ENCODE data around the gene NFIC.
"Not testable (repeated sequence)": the region's sequence is repeated elsewhere in the genome, so short reads cannot be mapped to it uniquely, and the experiment has no call there.

NFIC gene

GRCh38 chr19:3365836-3366752, at the start of gene NFIC:
Gene NFIC (plus strand): TSS chr19:3366583. CDS start chr19:3366637, 54 bp downstream.
- no peak for DNase-seq

- DNase-seq: no peak
These were observed 49.6 kb upstream of the NFIC start for GRCh38 chr19:3316659-3317207.

GRCh38 chr19:3319643-3320353, 46.6 kb upstream of the NFIC start:
- no peak for DNase-seq

- no peak for DNase-seq
These were observed 46.1 kb upstream of the NFIC start for GRCh38 chr19:3320354-3320670.

GRCh38 chr19:3320853-3321252, 45.5 kb upstream of the NFIC start:
- DNase-seq: no peak

GRCh38 chr19:3321696-3322095, 44.7 kb upstream of the NFIC start:
- no peak for DNase-seq

GRCh38 chr19:3322199-3322978, 44.0 kb upstream of the NFIC start:
- no peak for DNase-seq

GRCh38 chr19:3323026-3323425, 43.4 kb upstream of the NFIC start:
- no peak for DNase-seq

- no peak for DNase-seq
These were observed 42.7 kb upstream of the NFIC start for GRCh38 chr19:3323658-3324057.

GRCh38 chr19:3324405-3324856, 42.0 kb upstream of the NFIC start:
- DNase-seq: peak in 1 of 2 experiments; percentile 10

- no peak for DNase-seq
These were observed 40.9 kb upstream of the NFIC start for GRCh38 chr19:3325451-3325850.

- DNase-seq: no peak
These were observed 37.6 kb upstream of the NFIC start for GRCh38 chr19:3328743-3329142.

- DNase-seq: no peak
These were observed 36.3 kb upstream of the NFIC start for GRCh38 chr19:3330047-3330446.

- not testable (repeated sequence) for DNase-seq
These were observed 34.2 kb upstream of the NFIC start for GRCh38 chr19:3332232-3332631.

GRCh38 chr19:3333020-3333583, 33.3 kb upstream of the NFIC start:
- no peak for DNase-seq

- DNase-seq: no peak
These were observed 32.7 kb upstream of the NFIC start for GRCh38 chr19:3333662-3334061.

GRCh38 chr19:3334749-3335430, 31.5 kb upstream of the NFIC start:
- DNase-seq: not testable (repeated sequence)

- no peak for DNase-seq
These were observed 30.7 kb upstream of the NFIC start for GRCh38 chr19:3335431-3336350.

- no peak for DNase-seq
These were observed 30.1 kb upstream of the NFIC start for GRCh38 chr19:3336351-3336679.

- DNase-seq: no peak
These were observed 29.5 kb upstream of the NFIC start for GRCh38 chr19:3336680-3337523.
